ENCODE results near the gene LRRC23. TPM values are rescaled to one million over a fixed set of nuclear protein-coding genes. Genes with fewer than 3 reads are reported as not detected.
"Not testable (repeated sequence)": the region's sequence is repeated elsewhere in the genome, so short reads cannot be mapped to it uniquely, and the experiment has no call there.

Gene LRRC23
- polyA plus RNA-seq, 3 donors, result 4.9 to 6.8 (median 5.1) TPM

GRCh38 chr12:6869049-6870021 is 35.3 kb upstream of the LRRC23 start:
- H3K4me1 Mint-ChIP-seq, result peaks cover 57% of the 10 kb centered on the region

GRCh38 chr12:6870304-6870703 is 34.3 kb upstream of the LRRC23 start:
- not testable (repeated sequence) for H3K4me2 ChIP-seq (replicated peaks; ENCODE audit: extremely low read depth, low read length, poor library complexity, severe bottlenecking); H2AFZ ChIP-seq (ENCODE audit: insufficient read depth, low read depth, low read length, poor library complexity, severe bottlenecking); H3K9me3 Mint-ChIP-seq; H3K4me3 ChIP-seq (replicated peaks in 1 of 3; ENCODE audit: low read depth in 2 of 3, low read length in 3 of 3); H3K27me3 ChIP-seq (ENCODE audit: control insufficient read depth in 2 of 2, insufficient read depth in 2 of 2, low read length in 2 of 2); H3K9me3 ChIP-seq (replicated peaks in 1 of 2; ENCODE audit: control insufficient read depth in 1 of 2, insufficient read depth in 1 of 2, low read length in 2 of 2); H3K4me3 Mint-ChIP-seq; H3K27me3 Mint-ChIP-seq (ENCODE audit: low read depth in 3 of 3); H3K27ac ChIP-seq (ENCODE audit: low read depth in 1 of 2, low read length in 2 of 2); DNase-seq; H3K9ac ChIP-seq (ENCODE audit: insufficient read depth, low read length, poor library complexity, severe bottlenecking)
- intact Hi-C loops (cut with micrococcal nuclease), result loop anchor here (5.0 kb wide), 3 partner anchors 37 to 92 kb away; partner anchors contain the start of genes C12orf57 (in 1 of the 2) and RNU7-1 (in 1 of the 2)
- Histone ChIP-seq H3K4me1 (ENCODE audit: control insufficient read depth in 1 of 2, insufficient read depth in 2 of 2, low read length in 2 of 2) (peaks cover 46 to 73% of the 10 kb centered on the region in 2 donors), H3K36me3 (replicated peaks in 1 of 2; ENCODE audit: control insufficient read depth in 1 of 2, insufficient read depth in 2 of 2, low read length in 2 of 2) (peaks cover 20 to 30% of the 10 kb centered on the region in 2 donors), H3K79me2 (ENCODE audit: insufficient read depth, low read length) (peaks cover 61% of the 10 kb centered on the region), H4K20me1 (ENCODE audit: insufficient read depth, low read length) (peaks cover 55% of the 10 kb centered on the region)
- peak overlapping the region in 3 of 7 donors; percentile 33 to 63 (median 55) for H3K27ac Mint-ChIP-seq
- peaks cover 63% of the 10 kb centered on the region for H3K4me1 Mint-ChIP-seq
- peaks cover 27 to 40% of the 10 kb centered on the region in 2 donors for H3K36me3 Mint-ChIP-seq
- no CpG with 5 or more reads among the region's 4 CpGs for WGBS (ENCODE audit: insufficient coverage)

More at GRCh38 chr12:6869049-6870021, 35.3 kb upstream of the LRRC23 start:
- no peaks in the 10 kb centered on the region for H3K9me3 ChIP-seq (replicated peaks in 1 of 2; ENCODE audit: control insufficient read depth in 1 of 2, insufficient read depth in 1 of 2, low read length in 2 of 2)
- H3K36me3 ChIP-seq (replicated peaks in 1 of 2; ENCODE audit: control insufficient read depth in 1 of 2, insufficient read depth in 2 of 2, low read length in 2 of 2), result peaks cover 28 to 40% of the 10 kb centered on the region in 2 donors
- intact Hi-C loops (cut with micrococcal nuclease), result loop anchor here (2.0 to 5.0 kb wide), 6 partner anchors 38 to 243 kb away; partner anchors contain the start of genes C12orf57 (in 1 of the 2), C1RL (in 1 of the 2) and RNU7-1 (in 1 of the 2)
- TF ChIP-seq, protein P1, sequence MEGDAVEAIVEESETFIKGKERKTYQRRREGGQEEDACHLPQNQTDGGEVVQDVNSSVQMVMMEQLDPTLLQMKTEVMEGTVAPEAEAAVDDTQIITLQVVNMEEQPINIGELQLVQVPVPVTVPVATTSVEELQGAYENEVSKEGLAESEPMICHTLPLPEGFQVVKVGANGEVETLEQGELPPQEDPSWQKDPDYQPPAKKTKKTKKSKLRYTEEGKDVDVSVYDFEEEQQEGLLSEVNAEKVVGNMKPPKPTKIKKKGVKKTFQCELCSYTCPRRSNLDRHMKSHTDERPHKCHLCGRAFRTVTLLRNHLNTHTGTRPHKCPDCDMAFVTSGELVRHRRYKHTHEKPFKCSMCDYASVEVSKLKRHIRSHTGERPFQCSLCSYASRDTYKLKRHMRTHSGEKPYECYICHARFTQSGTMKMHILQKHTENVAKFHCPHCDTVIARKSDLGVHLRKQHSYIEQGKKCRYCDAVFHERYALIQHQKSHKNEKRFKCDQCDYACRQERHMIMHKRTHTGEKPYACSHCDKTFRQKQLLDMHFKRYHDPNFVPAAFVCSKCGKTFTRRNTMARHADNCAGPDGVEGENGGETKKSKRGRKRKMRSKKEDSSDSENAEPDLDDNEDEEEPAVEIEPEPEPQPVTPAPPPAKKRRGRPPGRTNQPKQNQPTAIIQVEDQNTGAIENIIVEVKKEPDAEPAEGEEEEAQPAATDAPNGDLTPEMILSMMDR (IDR thresholded peaks at IDR 0.05), result peak; percentile 95
- H3K9ac ChIP-seq (ENCODE audit: insufficient read depth, low read length, poor library complexity, severe bottlenecking), result no peak overlapping the region
- 46% methylated on average over 10 of the region's 12 CpGs for WGBS (ENCODE audit: insufficient coverage)
- Mint-ChIP-seq H3K27ac (peak overlapping the region in 6 of 7 donors; percentile 60 to 91 (median 84)), H3K9me3 (no peaks in the 10 kb centered on the region), H3K36me3 (peaks cover 36 to 49% of the 10 kb centered on the region in 2 donors), H3K27me3 (ENCODE audit: low read depth in 3 of 3) (peaks cover 0 to 3% (median 1%) of the 10 kb centered on the region in 3 donors), H3K4me3 (peak overlapping the region; percentile 30 to 92)
- H3K4me3 ChIP-seq (replicated peaks in 1 of 3; ENCODE audit: low read depth in 2 of 3, low read length in 3 of 3), result peak overlapping the region in 1 of 3 experiments; percentile 97
- no peak overlapping the region for H3K27ac ChIP-seq (ENCODE audit: low read depth in 1 of 2, low read length in 2 of 2)
- H3K79me2 ChIP-seq (ENCODE audit: insufficient read depth, low read length), result peaks cover 57% of the 10 kb centered on the region
- no peak overlapping the region for H2AFZ ChIP-seq (ENCODE audit: insufficient read depth, low read depth, low read length, poor library complexity, severe bottlenecking)
- peaks cover 43 to 68% of the 10 kb centered on the region in 2 donors for H3K4me1 ChIP-seq (ENCODE audit: control insufficient read depth in 1 of 2, insufficient read depth in 2 of 2, low read length in 2 of 2)
- peaks cover 55% of the 10 kb centered on the region for H4K20me1 ChIP-seq (ENCODE audit: insufficient read depth, low read length)
- peak overlapping the region; percentile 94 for H3K4me2 ChIP-seq (replicated peaks; ENCODE audit: extremely low read depth, low read length, poor library complexity, severe bottlenecking)
- peak; percentile 73 to 78 (median 77) for DNase-seq
- H3K27me3 ChIP-seq (ENCODE audit: control insufficient read depth in 2 of 2, insufficient read depth in 2 of 2, low read length in 2 of 2), result no peaks in the 10 kb centered on the region

All from CD14-positive monocyte (primary cell).